Measurements from ENCODE around the gene ATP5ME. TPM values are rescaled to one million over a fixed set of nuclear protein-coding genes. Genes with fewer than 3 reads are reported as not detected.

The ATP5ME gene
- total RNA-seq, 1 experiment from 2014 or later: 425 TPM

DNA sequence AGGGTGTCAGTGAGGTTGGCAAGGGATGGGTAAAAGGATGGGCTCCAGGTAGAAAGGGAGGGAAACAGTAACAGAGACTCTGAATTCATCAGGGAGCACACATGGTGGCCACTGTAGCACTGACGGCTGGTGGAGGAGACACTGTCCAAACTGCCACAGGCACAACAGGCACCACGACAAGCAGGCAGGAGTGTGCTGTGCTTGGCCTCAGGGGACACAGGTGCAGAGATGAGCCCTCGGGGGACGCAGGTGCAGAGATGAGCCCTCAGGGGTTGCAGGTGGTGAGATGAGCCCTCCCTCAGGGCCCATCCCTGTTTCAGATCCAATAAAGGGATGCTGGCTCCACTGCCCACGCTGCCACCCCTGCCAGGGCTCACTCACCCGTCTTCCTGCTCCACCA lies 41.1 kb downstream of the ATP5ME start:
- H3T11ph ChIP-seq (ENCODE audit: low read length): no peak overlapping the region
- no peak overlapping the region for H3K4me3 Mint-ChIP-seq
- no peak overlapping the region for H3K27ac ChIP-seq (ENCODE audit: insufficient read length, low read depth, low read length)
- no peak overlapping the region for H2BK120ac ChIP-seq (ENCODE audit: low read depth, low read length, poor library complexity, severe bottlenecking)
- peaks cover 0 to 15% (median 13%) of the 10 kb centered on the region in 3 experiments; a peak in 5 of 7 replicates for H3K36me3 Mint-ChIP-seq (ENCODE audit: insufficient read depth in 1 of 3, low read depth in 3 of 3)
- no peak overlapping the region for H3K4me2 ChIP-seq (ENCODE audit: insufficient read depth, insufficient read length, low read length)
- H3K4ac ChIP-seq (ENCODE audit: low read depth, low read length): no peak overlapping the region
- no peak overlapping the region; a peak in 1 of 7 replicates for H3K27ac Mint-ChIP-seq
- H4K5ac ChIP-seq (ENCODE audit: insufficient read length, low read depth, low read length): no peak overlapping the region
- no peak overlapping the region; the same call in 1 of the 2 replicates for H3K14ac ChIP-seq (ENCODE audit: insufficient read depth, low read length)
- no peak for DNase-seq
- H2BK12ac ChIP-seq (ENCODE audit: insufficient read length, low read depth, low read length): no peak overlapping the region
- no peak overlapping the region for H4K91ac ChIP-seq (ENCODE audit: insufficient read length, low read depth, low read length)
- H3K56ac ChIP-seq (ENCODE audit: insufficient read length, low read depth, low read length): no peak overlapping the region
- TF ChIP-seq, protein P1, sequence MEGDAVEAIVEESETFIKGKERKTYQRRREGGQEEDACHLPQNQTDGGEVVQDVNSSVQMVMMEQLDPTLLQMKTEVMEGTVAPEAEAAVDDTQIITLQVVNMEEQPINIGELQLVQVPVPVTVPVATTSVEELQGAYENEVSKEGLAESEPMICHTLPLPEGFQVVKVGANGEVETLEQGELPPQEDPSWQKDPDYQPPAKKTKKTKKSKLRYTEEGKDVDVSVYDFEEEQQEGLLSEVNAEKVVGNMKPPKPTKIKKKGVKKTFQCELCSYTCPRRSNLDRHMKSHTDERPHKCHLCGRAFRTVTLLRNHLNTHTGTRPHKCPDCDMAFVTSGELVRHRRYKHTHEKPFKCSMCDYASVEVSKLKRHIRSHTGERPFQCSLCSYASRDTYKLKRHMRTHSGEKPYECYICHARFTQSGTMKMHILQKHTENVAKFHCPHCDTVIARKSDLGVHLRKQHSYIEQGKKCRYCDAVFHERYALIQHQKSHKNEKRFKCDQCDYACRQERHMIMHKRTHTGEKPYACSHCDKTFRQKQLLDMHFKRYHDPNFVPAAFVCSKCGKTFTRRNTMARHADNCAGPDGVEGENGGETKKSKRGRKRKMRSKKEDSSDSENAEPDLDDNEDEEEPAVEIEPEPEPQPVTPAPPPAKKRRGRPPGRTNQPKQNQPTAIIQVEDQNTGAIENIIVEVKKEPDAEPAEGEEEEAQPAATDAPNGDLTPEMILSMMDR (conservative IDR thresholded peaks at IDR 0.05): no peak
- H3K27me3 ChIP-seq (ENCODE audit: insufficient read depth, low read length): no peaks in the 10 kb centered on the region
- H2BK15ac ChIP-seq (ENCODE audit: low read depth, low read length): no peak overlapping the region
- peaks cover 17 to 21% of the 10 kb centered on the region in 2 experiments for H3K9me3 Mint-ChIP-seq
- no peak overlapping the region for H3K18ac ChIP-seq (ENCODE audit: insufficient read length, low read depth, low read length)
- no peaks in the 10 kb centered on the region for H3K9me3 ChIP-seq (ENCODE audit: control insufficient read depth, low read depth, low read length)
- H2AK5ac ChIP-seq (ENCODE audit: insufficient read length, low read length): no peak overlapping the region
- 0 out of 4 replicates have a peak, but pooled peaks cover 0 to 3% of the 10 kb centered on the region in 2 experiments for H3K4me1 Mint-ChIP-seq
- H3K79me1 ChIP-seq (ENCODE audit: insufficient read depth, low read depth, low read length, poor library complexity, severe bottlenecking): no peaks in the 10 kb centered on the region
- no peaks in the 10 kb centered on the region for H4K20me1 ChIP-seq (ENCODE audit: control insufficient read depth, insufficient read depth, insufficient read length)
- H3K27me3 Mint-ChIP-seq (ENCODE audit: low read depth): peaks cover 18% of the 10 kb centered on the region
- no peaks in the 10 kb centered on the region for H3K23me2 ChIP-seq (ENCODE audit: insufficient read length, low read depth, low read length, poor library complexity, severe bottlenecking)
- WGBS (ENCODE audit: extremely low coverage, insufficient read length, low lambda C conversion rate): no CpG with 5 or more reads among the region's 6 CpGs
- no peak overlapping the region for H2AFZ ChIP-seq (ENCODE audit: low read length)
- no peak overlapping the region for H2BK20ac ChIP-seq (ENCODE audit: low read depth, low read length, poor library complexity, severe bottlenecking)
- no peak overlapping the region for H3K9ac ChIP-seq (ENCODE audit: extremely low read depth, insufficient read length, low read length)
- no peaks in the 10 kb centered on the region for H3K79me2 ChIP-seq (ENCODE audit: insufficient read depth, low read length)
- H2BK5ac ChIP-seq (ENCODE audit: insufficient read length, low read length): no peak overlapping the region
- no peaks in the 10 kb centered on the region for H3K4me1 ChIP-seq (ENCODE audit: insufficient read depth, low read length)
- H3K23ac ChIP-seq (ENCODE audit: insufficient read length, low read depth, low read length): no peak overlapping the region
- no peak overlapping the region for H4K8ac ChIP-seq (replicated peaks; ENCODE audit: insufficient read length, low read depth, low read length)

All from H9 (cell line).